SKM-1 (cell line): ENCODE results near the gene NLGN1.
A peak's percentile ranks its signal among the peaks of the same experiment; 100 is the strongest.

Source experiments
- DNase-seq: peaks from one replicate; lab custom pipeline; 2025; ENCODE audit not compliant: unreplicated experiment; lab: John Stamatoyannopoulos, UW

Gene NLGN1

DNA sequence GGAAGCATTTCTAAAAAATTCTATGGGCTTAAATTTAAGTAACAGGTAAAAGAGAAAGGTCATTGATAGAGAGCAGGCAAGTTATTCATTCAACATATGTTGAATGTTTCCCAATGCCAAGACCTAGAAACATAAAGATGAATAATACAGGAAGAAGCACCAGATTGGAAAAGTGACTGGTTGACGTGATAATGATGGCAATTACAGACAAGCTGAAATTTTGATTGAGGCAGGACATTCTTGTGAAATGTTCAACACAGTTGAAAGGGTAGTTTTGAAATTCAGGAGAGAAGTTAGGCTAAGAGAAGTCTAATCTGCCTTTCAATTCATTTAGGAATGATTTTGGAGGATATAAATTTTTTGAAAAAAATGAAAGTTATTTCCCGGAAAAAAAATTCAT lies 925.2 kb downstream of the NLGN1 start:
- DNase-seq, result no peak

DNA sequence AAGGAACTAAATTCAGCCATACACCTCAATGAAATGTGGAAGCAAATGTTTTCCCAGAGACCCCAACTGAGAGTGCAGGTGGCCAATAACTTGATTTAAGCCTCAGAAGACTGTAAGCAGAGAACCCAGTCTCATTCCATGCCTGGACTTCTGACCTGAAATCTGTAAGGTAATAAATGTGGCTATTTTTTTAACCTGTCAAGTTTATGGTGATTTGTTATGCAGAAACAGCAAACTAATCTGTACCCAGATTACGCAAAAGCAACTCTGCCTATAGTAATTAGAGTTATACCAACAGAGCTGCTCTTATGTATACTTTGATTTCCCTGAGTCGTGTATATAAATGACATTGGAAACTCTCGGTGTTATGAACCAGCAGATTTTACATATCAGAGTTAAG lies 927.6 kb downstream of the NLGN1 start:
- DNase-seq, result no peak

DNA sequence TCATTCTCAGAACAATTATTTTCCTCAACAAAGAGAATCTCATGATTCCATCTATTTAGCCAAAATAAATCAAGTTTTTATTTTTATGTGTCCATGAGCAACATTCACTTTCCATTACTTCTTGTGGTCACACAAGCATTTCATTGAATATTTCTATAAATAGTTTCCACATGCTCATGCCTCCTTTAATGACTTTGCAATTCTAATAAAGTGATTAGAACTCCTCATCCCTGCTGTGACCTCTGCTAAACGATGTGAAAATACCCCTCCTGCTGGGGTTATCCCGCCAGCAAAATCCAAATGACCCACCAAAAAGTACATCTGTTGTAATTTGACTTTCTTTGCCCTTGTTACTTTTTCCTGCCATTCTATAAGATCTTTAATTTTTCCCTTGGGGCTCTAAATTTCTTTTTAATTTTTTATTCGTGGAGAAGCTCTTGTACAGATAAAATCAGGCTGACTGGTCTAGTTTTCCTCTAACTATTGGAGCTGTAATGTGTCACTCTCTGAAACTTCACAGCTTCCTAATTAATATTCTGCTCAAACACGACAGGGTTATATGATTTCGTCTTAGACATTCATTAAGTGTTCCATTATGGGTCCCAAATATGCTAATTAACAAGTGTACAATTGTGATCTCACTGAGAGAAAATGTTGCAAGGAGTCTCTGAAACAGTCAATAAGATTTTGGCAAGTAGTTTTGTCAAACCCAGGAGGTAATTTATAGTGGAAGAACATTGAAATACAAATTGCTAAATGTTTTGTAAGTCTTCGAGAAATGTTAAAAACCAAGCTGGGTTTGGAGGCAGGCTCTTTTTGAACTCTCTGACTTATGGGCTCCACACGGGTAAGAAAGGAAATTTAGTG lies 928.5 kb downstream of the NLGN1 start:
- DNase-seq, result no peak

DNA sequence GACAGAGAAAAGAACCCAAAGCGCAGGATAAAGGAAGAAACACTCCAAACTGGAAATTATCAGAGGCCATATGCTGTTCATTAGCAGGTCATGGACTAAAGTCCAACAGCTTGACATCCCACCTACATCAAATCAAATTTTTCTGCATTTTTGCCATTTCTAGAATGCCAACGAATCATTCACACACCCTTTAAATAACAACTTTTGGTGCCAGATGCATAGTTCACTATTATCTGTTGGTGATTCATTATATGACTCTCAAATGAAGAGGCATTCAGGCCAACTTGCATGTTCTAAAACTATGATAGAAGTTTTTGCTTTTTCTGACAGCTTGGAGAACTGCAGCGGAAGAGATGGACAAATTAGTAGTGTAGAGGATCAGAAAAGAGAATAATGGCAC lies 931.8 kb downstream of the NLGN1 start:
- no peak for DNase-seq

DNA sequence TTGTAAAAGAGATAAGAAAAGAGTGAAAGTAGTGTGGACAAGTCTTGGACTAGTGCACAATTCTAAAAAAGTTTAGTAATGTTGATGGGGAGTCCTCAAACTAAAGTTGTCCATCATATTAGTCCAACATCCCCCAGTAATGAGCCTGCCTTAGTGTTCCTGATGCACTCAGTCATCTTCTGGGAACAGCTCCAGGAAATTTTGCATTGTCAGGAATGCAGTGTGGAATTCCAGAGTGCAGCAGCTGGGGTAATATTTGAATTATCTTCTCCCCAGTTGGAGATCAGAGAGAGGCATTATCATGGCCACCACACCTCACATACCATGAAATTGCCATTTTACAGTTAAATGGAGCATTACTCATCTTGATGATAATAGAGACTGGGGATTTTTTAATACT lies 932.8 kb downstream of the NLGN1 start:
- no peak for DNase-seq

DNA sequence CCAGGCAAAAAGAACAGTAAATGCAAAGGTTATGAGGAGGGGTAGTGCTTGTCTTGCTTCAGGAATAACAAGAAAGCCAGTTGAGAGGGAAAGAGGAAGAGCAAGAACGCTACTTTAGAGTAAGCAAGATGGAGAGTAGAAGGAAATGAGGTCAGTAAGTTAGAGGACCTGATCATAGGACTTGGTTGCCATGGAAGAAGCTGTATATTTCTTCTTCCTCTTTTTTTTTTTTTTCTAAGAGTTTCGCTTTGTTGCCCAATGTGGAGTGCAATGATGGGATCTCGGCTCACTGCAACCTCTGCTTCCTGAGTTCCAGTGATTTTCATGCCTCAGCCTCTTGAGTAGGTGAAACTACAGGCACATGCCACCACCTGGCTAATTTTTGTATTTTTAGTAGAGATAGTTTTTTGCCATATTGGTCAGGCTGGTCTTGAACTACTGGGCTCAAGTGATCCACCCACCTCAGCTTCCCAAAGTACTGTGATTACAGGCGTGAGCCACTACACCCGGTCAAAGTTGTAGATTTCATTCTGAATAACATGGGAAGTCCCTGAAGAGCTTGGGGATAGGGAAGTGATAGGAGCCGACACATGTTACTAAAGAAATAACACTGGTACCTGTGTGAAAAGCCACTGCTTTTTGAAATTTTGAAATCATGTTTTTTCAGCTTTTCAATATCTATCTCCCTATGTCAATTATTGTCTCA lies 933.7 kb downstream of the NLGN1 start:
- peak; percentile 83 for DNase-seq

DNA sequence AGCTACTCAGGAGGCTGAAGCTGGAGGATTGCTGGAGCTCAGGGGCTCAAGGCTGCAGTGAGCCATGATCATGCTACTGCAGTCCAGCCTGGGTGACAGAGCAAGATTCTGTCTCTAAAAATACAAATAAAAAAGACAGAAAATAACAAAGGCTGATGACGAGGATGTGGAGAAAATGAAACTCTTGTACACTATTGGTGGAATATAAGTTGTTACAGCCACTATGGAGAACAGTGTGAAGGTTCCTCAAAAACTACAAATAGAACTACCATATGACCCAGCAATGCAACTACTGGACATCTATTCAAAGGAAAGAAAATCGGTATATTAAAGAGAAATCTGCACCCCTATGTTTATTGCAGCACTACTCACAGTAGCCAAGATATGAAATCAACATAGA lies 934.8 kb downstream of the NLGN1 start:
- DNase-seq, result no peak

DNA sequence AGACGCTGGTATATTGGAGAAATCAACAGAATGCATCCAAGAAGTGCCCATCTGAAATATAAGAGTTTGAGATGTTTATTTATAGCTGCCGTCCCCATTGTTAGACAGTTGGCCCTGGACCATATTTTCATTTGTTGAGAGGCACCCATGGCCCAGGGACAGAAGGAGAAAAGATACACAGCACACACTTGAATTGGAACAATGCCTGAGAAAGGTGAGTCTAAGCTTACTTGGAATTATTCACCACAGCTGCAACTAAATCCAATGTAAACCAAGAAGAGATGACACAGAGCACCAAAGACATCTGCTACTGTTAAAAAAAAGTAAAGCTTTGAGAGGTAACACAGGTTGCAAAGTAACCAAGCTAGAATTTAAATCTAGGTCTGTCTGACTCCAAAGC lies 936.1 kb downstream of the NLGN1 start:
- DNase-seq, result no peak

DNA sequence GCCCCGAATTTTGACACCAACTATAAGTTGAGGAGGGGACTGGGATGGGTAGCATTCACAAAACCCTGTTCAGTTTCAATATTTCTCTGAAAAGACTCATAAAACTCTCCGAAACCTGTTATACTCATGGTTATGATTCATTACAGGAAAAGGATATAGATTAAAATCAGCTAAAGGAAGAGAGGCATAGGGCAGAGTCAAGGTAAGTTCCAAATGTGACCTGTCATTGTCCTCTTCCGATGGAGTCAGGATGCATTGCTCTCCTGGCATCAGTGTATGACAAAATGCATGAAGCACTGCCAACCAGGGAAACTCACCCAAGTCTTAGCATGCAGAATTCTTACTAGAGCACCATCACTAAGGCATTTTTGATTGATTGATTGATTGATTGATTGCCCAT lies 936.6 kb downstream of the NLGN1 start:
- DNase-seq, result no peak

DNA sequence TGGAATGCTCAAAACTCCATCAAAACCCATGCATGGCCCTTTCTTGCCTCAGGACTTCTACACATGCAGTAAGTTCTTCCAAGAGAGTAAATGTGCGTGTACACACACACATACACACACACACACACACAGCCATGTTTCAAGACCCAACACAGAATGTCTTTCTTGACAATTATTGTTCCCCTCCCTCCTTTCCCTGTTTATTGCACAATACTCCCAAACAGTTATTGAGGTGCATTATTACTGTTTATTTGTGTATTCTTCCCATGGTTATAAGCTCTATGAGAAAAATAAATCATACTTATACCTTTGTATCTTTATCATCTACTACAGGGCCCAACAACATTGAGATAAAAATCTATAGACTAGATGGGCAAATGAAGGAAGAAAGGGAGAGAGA lies 937.8 kb downstream of the NLGN1 start:
- DNase-seq, result no peak

DNA sequence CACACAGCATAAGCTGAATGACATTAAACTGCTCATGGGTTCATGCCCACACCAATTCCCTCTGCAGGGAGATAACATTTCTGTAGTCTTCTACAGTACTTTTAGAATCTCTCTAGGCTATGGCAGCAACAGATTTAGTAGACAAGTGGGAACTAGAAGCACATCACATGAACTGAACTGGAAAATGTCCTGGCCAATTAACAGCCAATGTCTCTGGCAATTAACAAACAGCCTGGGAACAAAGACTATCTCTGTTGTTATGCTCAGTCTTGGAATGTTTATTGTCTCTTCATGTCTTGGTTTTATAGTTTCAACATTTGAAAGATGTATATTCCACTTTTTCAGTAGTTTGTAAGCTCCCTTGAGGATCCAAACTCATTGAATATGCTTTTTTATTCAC lies 938.4 kb downstream of the NLGN1 start:
- no peak for DNase-seq
